IMR-90 (cell line): ENCODE measurements around the gene TSPYL4. TPM values are rescaled to one million over a fixed set of nuclear protein-coding genes. Genes with fewer than 3 reads are reported as not detected.

Experiments
- ATAC-seq: fragments of 200-7000 bp; cut with Tn5 transposase; 2 replicates; pipeline ENCODE4 v1.9.1; 2020; ENCODE audit warnings: low read depth, mild to moderate bottlenecking, moderate library complexity
- BruUV-seq: library from RNA; stranded (reverse); fragments of 400-500 nt; replicated peaks from 2 replicates; lab custom pipeline; 2021; lab: Mats Ljungman, UMichigan
- CTCF ChIA-PET: fragments of 300-600 bp; formaldehyde crosslinking; extraction: SDS; loops from one replicate; lab custom pipeline; 2021; ENCODE audit warnings: antibody characterized with exemption; lab: Yijun Ruan, JAX
- POLR2A ChIA-PET: fragments of 300-600 bp; sonication (Branson Sonifier 250); formaldehyde crosslinking; loops from one replicate; lab custom pipeline; 2022; ENCODE audit warnings: antibody characterized with exemption; ENCODE audit not compliant: unreplicated experiment; lab: Charles Lee
- DNase-seq: peaks from one replicate; pipeline ENCODE4 v3.0.0; 2013
- H2AFZ ChIP-seq: replicated peaks from 2 replicates; pipeline ENCODE3; 2013; ENCODE audit warnings: low read length, mild to moderate bottlenecking; ENCODE audit not compliant: poor library complexity
- H2AK5ac ChIP-seq: 2 replicates; pipeline ENCODE4 v1.6.1; 2013; ENCODE audit warnings: low read depth, low read length, inconsistent platforms
- H2AK9ac ChIP-seq: replicated peaks from 2 replicates; pipeline ENCODE3; 2013; ENCODE audit warnings: mild to moderate bottlenecking, low read depth, low read length, moderate library complexity; ENCODE audit not compliant: poor library complexity
- H2BK120ac ChIP-seq: 2 replicates; pipeline ENCODE4 v1.6.1; 2013; ENCODE audit warnings: low read depth, low read length, inconsistent platforms
- H2BK15ac ChIP-seq: 3 replicates; pipeline ENCODE4 v1.6.1; 2013; ENCODE audit warnings: low read depth, low read length, inconsistent platforms
- H2BK20ac ChIP-seq: 2 replicates; pipeline ENCODE4 v1.6.1; 2013; ENCODE audit warnings: low read depth, mild to moderate bottlenecking, inconsistent platforms, low read length, moderate library complexity
- H2BK5ac ChIP-seq: 2 replicates; pipeline ENCODE4 v1.6.1; 2013; ENCODE audit warnings: mild to moderate bottlenecking, low read depth, low read length, inconsistent platforms; ENCODE audit not compliant: poor library complexity, severe bottlenecking
- H3K14ac ChIP-seq: replicated peaks from 2 replicates; pipeline ENCODE4 v1.6.1; 2013; ENCODE audit warnings: low read depth, low read length, inconsistent platforms
- H3K18ac ChIP-seq: 2 replicates; pipeline ENCODE4 v1.6.1; 2013; ENCODE audit warnings: low read depth, low read length, control low read depth
- H3K23ac ChIP-seq: 2 replicates; pipeline ENCODE4 v1.6.1; 2013; ENCODE audit warnings: low read depth, low read length, inconsistent platforms
- H3K27ac ChIP-seq: 2 replicates; pipeline ENCODE4 v1.5.1; 2013; ENCODE audit warnings: mild to moderate bottlenecking, control low read depth, low read length; ENCODE audit not compliant: insufficient read depth
- H3K27me3 ChIP-seq: 2 replicates; pipeline ENCODE4 v1.6.1; 2013; ENCODE audit warnings: low read length; ENCODE audit not compliant: control insufficient read depth, insufficient read depth
- H3K36me3 ChIP-seq: 2 replicates; pipeline ENCODE4 v1.6.1; 2013; ENCODE audit warnings: low read length, mixed read lengths; ENCODE audit not compliant: control insufficient read depth, insufficient read depth
- H3K4ac ChIP-seq: 2 replicates; pipeline ENCODE4 v1.6.1; 2013; ENCODE audit warnings: low read depth, low read length, inconsistent platforms
- H3K4me1 ChIP-seq: 2 replicates; pipeline ENCODE4 v1.6.1; 2013; ENCODE audit warnings: low read length, mixed read lengths; ENCODE audit not compliant: control insufficient read depth, insufficient read depth
- H3K4me2 ChIP-seq: 2 replicates; pipeline ENCODE4 v1.6.1; 2013; ENCODE audit warnings: low read depth, mild to moderate bottlenecking, control low read depth, low read length, moderate library complexity
- H3K4me3 ChIP-seq: 2 replicates; pipeline ENCODE4 v1.5.1; 2013; ENCODE audit warnings: low read depth, mild to moderate bottlenecking, control low read depth, low read length, moderate library complexity; ENCODE audit not compliant: insufficient read depth
- H3K56ac ChIP-seq: 2 replicates; pipeline ENCODE4 v1.6.1; 2013; ENCODE audit warnings: low read length, inconsistent platforms; ENCODE audit not compliant: insufficient read depth; ENCODE audit errors: extremely low read depth
- H3K79me1 ChIP-seq, 2 experiments: 2 replicates each; pipeline ENCODE4 v1.6.1; 2013; ENCODE audit warnings: low read length in 2 of 2, inconsistent platforms in 1 of 2, low read depth in 1 of 2
- H3K9ac ChIP-seq: 2 replicates; pipeline ENCODE4 v1.6.1; 2013; ENCODE audit warnings: low read depth, low read length, control low read depth
- H3K9me1 ChIP-seq: 2 replicates; pipeline ENCODE4 v1.6.1; 2013; ENCODE audit warnings: low read length, inconsistent platforms; ENCODE audit not compliant: insufficient read depth
- H3K9me3 ChIP-seq: 2 replicates; pipeline ENCODE4 v1.6.1; 2013; ENCODE audit warnings: low read length; ENCODE audit not compliant: control insufficient read depth, insufficient read depth
- H4K20me1 ChIP-seq: 2 replicates; pipeline ENCODE4 v1.6.1; 2013; ENCODE audit warnings: low read length, inconsistent platforms; ENCODE audit not compliant: insufficient read depth
- H4K5ac ChIP-seq: 2 replicates; pipeline ENCODE4 v1.6.1; 2013; ENCODE audit warnings: mild to moderate bottlenecking, low read depth, low read length, control low read depth
- H4K8ac ChIP-seq, 2 experiments: 2 replicates each; pipeline ENCODE4 v1.6.1; 2013; ENCODE audit warnings: low read depth in 2 of 2, low read length in 2 of 2, control low read depth in 1 of 2, inconsistent platforms in 1 of 2
- H4K91ac ChIP-seq: 2 replicates; pipeline ENCODE4 v1.6.1; 2013; ENCODE audit warnings: low read depth, low read length, inconsistent platforms; ENCODE audit not compliant: insufficient read depth
- CEBPB ChIP-seq: IDR thresholded peaks from 2 replicates; pipeline ENCODE4 v1.6.1; 2012; ENCODE audit warnings: low read depth, low read length, improper control_type of control experiment
- CHD1 ChIP-seq: IDR thresholded peaks from 2 replicates; pipeline ENCODE4 v1.6.1; 2012; ENCODE audit warnings: low read depth, low read length, improper control_type of control experiment
- CTCF ChIP-seq: conservative IDR thresholded peaks from 2 replicates; pipeline ENCODE4 v1.5.1; 2012; ENCODE audit warnings: mild to moderate bottlenecking, low read depth, low read length, improper control_type of control experiment
- ELK1 ChIP-seq: fragments of 150-350 bp; IDR thresholded peaks from 2 replicates; pipeline ENCODE4 v1.6.1; 2016; ENCODE audit warnings: low read depth, mild to moderate bottlenecking, low read length, moderate library complexity, borderline replicate concordance
- FOS ChIP-seq: fragments of 150-350 bp; IDR thresholded peaks from 2 replicates; pipeline ENCODE4 v1.6.1; 2016; ENCODE audit warnings: low read depth, low read length
- MAFK ChIP-seq: IDR thresholded peaks from 2 replicates; pipeline ENCODE4 v1.6.1; 2012; ENCODE audit warnings: low read depth, low read length, improper control_type of control experiment
- NFE2L2 ChIP-seq: fragments of 150-350 bp; IDR thresholded peaks from 2 replicates; pipeline ENCODE4 v1.6.1; 2016; ENCODE audit warnings: low read depth, mild to moderate bottlenecking, low read length
- RCOR1 ChIP-seq: IDR thresholded peaks from 2 replicates; pipeline ENCODE4 v1.6.1; 2012; ENCODE audit warnings: mild to moderate bottlenecking, low read length, improper control_type of control experiment; ENCODE audit not compliant: insufficient replicate concordance
- RFX5 ChIP-seq: IDR thresholded peaks from 2 replicates; pipeline ENCODE4 v1.8.0; 2012; ENCODE audit warnings: low read depth, mild to moderate bottlenecking, low read length, moderate library complexity
- USF2 ChIP-seq: fragments of 150-350 bp; IDR thresholded peaks from 2 replicates; pipeline ENCODE4 v1.6.1; 2017; ENCODE audit warnings: mild to moderate bottlenecking, antibody characterized with exemption, low read length, low read depth
- WGBS, 2 experiments: methylation state at CpG; one replicate each; pipeline versions ENCODE4 v1.1.5 to v1.1.7; 2013; ENCODE audit warnings: missing lambda C conversion rate in 2 of 2; ENCODE audit not compliant: insufficient read length in 1 of 2; ENCODE audit errors: extremely low coverage in 2 of 2; 5-methylcytosine and 5-hydroxymethylcytosine counted together
- dilution Hi-C: fragments of 300-500 bp; cut with HindIII; formaldehyde crosslinking; loops from one replicate; pipeline ENCODE4 v1.14.3; 2018; ENCODE audit warnings: low sequenced_read_pairs; ENCODE audit not compliant: unreplicated experiment
- in situ Hi-C: fragments of 300-500 bp; cut with MboI; formaldehyde crosslinking; loops from 3 replicates; pipeline ENCODE4 v1.14.3; 2019; ENCODE audit warnings: low sequenced_read_pairs, inconsistent platforms, mixed read lengths
- intact Hi-C: fragments of 100-400 bp; cut with micrococcal nuclease; formaldehyde crosslinking; loops from 2 replicates; pipeline ENCODE4 v1.10.0; 2022
- polyA plus RNA-seq, 3 experiments: library from polyadenylated mRNA; depleted of rRNA; stranded (reverse); fragments of >200 nt; gene quantifications; 2 replicates each; pipeline ENCODE4 v1.2.3, GENCODE V29; 2012; ENCODE audit warnings: low replicate concordance in 1 of 3
- total RNA-seq: library from RNA; depleted of rRNA; stranded (reverse); fragments of >200 nt; gene quantifications from 2 replicates; pipeline ENCODE4 v1.2.3, GENCODE V29; 2012

The TSPYL4 gene
- total and polyA plus RNA-seq, 2 of the 4 experiments (the other 2 are of a cell fraction): 22.0 to 29.9 TPM

GRCh38 chr6:116278481-116278829 is 24.6 kb upstream of the TSPYL4 start:
- Histone ChIP-seq H3K14ac (peak overlapping the region; percentile 91), H3K27ac (no peak overlapping the region), H2BK20ac (no peak overlapping the region), H2BK5ac (peak overlapping the region; percentile 87), H3K4ac (peak overlapping the region; percentile 93; the same call in 1 of the 2 replicates), H3K27me3 (no peaks in the 10 kb centered on the region), H3K18ac (no peak overlapping the region), H3K79me1 (peaks cover 0 to 33% of the 10 kb centered on the region in 2 experiments; a peak in 3 of 4 replicates), H4K8ac (peak overlapping the region; percentile 47 to 87; a peak in 2 of 4 replicates), H2AK5ac (0 out of 2 replicates have a peak overlapping the region, but pooled peaks have one; percentile 14), H3K9ac (peak overlapping the region; percentile 95; the same call in 1 of the 2 replicates), H3K4me2 (peak overlapping the region; percentile 73), H3K9me3 (no peaks in the 10 kb centered on the region), H3K56ac (peak overlapping the region; percentile 71; the same call in 1 of the 2 replicates), H3K9me1 (peaks cover 5% of the 10 kb centered on the region), H3K4me1 (peaks cover 6% of the 10 kb centered on the region), H2AK9ac (no peak overlapping the region), H2AFZ (peak overlapping the region; percentile 35), H3K23ac (peak overlapping the region; percentile 92; the same call in 1 of the 2 replicates), H4K5ac (no peak overlapping the region), H2BK15ac (no peak overlapping the region), H4K20me1 (peaks cover 27% of the 10 kb centered on the region), H4K91ac (no peak overlapping the region), H2BK120ac (no peak overlapping the region), H3K4me3 (peak overlapping the region; percentile 87), H3K36me3 (peaks cover 9% of the 10 kb centered on the region)
- dilution Hi-C loops: no loop called here
- CTCF ChIA-PET: interaction anchor here (1.5 to 3.5 kb wide), 3 partner anchors 10 to 282 kb away, joined by 3 to 20 read pairs (median 9); no protein-coding TSS in a partner anchor
- DNase-seq: no peak
- no CpG with 5 or more reads among the region's 11 CpGs for WGBS, 2 experiments
- in situ Hi-C loops: loop anchor here (25.0 kb wide), 1 partner anchor 159 kb away; no protein-coding TSS in a partner anchor
- POLR2A ChIA-PET: no interaction called here
- no TSS peak for BruUV-seq
- TF ChIP-seq CHD1 (no peak), USF2 (no peak), MAFK (no peak), RFX5 (no peak), CEBPB (no peak), ELK1 (no peak), NFE2L2 (no peak), RCOR1 (no peak), CTCF (no peak), FOS (no peak)
- ATAC-seq: no peak
- intact Hi-C loops: loop anchor here (2.0 kb wide), 1 partner anchor 282 kb away; no protein-coding TSS in a partner anchor
